ENCODE data around the gene PRKCB.
A peak's percentile ranks its signal among the peaks of the same experiment; 100 is the strongest.

The PRKCB gene

GRCh38 chr16:23824909-23825308 is 10.9 kb upstream of the PRKCB start:
- Histone ChIP-seq H3K4me3 (ENCODE audit: low read length, poor library complexity, severe bottlenecking) (no peak overlapping the region), H3K9ac (ENCODE audit: low read depth, low read length, poor library complexity, severe bottlenecking) (no peak overlapping the region), H3K4me1 (ENCODE audit: insufficient read depth, low read length, poor library complexity, severe bottlenecking) (peaks cover 24% of the 10 kb centered on the region), H3K4me2 (ENCODE audit: low read depth, low read length, poor library complexity, severe bottlenecking) (no peak overlapping the region), H4K20me1 (ENCODE audit: insufficient read depth, low read length, poor library complexity, severe bottlenecking) (no peaks in the 10 kb centered on the region), H3K36me3 (ENCODE audit: insufficient read depth, low read length) (no peaks in the 10 kb centered on the region; the same call in 1 of the 2 replicates), H3K9me3 (ENCODE audit: insufficient read depth, low read depth, low read length) (peaks cover 7% of the 10 kb centered on the region; the same call in 1 of the 2 replicates), H3K27me3 (ENCODE audit: insufficient read depth, low read length, poor library complexity, severe bottlenecking) (no peaks in the 10 kb centered on the region), H3K79me2 (ENCODE audit: insufficient read depth, low read length) (no peaks in the 10 kb centered on the region), H3K9me2 (replicated peaks; ENCODE audit: low read depth, low read length) (no peaks in the 10 kb centered on the region), H3F3A (ENCODE audit: low read depth) (no peaks in the 10 kb centered on the region; the same call in 1 of the 2 replicates), H2AFZ (ENCODE audit: low read length) (no peak overlapping the region)
- TF ChIP-seq, protein P1, sequence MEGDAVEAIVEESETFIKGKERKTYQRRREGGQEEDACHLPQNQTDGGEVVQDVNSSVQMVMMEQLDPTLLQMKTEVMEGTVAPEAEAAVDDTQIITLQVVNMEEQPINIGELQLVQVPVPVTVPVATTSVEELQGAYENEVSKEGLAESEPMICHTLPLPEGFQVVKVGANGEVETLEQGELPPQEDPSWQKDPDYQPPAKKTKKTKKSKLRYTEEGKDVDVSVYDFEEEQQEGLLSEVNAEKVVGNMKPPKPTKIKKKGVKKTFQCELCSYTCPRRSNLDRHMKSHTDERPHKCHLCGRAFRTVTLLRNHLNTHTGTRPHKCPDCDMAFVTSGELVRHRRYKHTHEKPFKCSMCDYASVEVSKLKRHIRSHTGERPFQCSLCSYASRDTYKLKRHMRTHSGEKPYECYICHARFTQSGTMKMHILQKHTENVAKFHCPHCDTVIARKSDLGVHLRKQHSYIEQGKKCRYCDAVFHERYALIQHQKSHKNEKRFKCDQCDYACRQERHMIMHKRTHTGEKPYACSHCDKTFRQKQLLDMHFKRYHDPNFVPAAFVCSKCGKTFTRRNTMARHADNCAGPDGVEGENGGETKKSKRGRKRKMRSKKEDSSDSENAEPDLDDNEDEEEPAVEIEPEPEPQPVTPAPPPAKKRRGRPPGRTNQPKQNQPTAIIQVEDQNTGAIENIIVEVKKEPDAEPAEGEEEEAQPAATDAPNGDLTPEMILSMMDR (conservative IDR thresholded peaks at IDR 0.05; ENCODE audit: low read length), result no peak
- no peak for TF ChIP-seq EZH2phosphoT487 (IDR thresholded peaks at IDR 0.05; ENCODE audit: borderline replicate concordance)

GRCh38 chr16:23826528-23827045 is 9.2 kb upstream of the PRKCB start:
- Histone ChIP-seq H3K9me2 (replicated peaks; ENCODE audit: low read depth, low read length) (no peaks in the 10 kb centered on the region), H3K4me2 (ENCODE audit: low read depth, low read length, poor library complexity, severe bottlenecking) (peak overlapping the region; percentile 72)

GRCh38 chr16:23827057-23827456 is 8.7 kb upstream of the PRKCB start:
- Histone ChIP-seq H3F3A (ENCODE audit: low read depth) (peaks cover 5% of the 10 kb centered on the region; the same call in 1 of the 2 replicates), H3K9ac (ENCODE audit: low read depth, low read length, poor library complexity, severe bottlenecking) (peak overlapping the region; percentile 43), H3K27me3 (ENCODE audit: insufficient read depth, low read length, poor library complexity, severe bottlenecking) (no peaks in the 10 kb centered on the region), H3K4me3 (ENCODE audit: low read length, poor library complexity, severe bottlenecking) (peak overlapping the region; percentile 58), H3K4me2 (ENCODE audit: low read depth, low read length, poor library complexity, severe bottlenecking) (peak overlapping the region; percentile 72), H3K9me2 (replicated peaks; ENCODE audit: low read depth, low read length) (no peaks in the 10 kb centered on the region), H3K36me3 (ENCODE audit: insufficient read depth, low read length) (no peaks in the 10 kb centered on the region; the same call in 1 of the 2 replicates), H3K79me2 (ENCODE audit: insufficient read depth, low read length) (no peaks in the 10 kb centered on the region), H4K20me1 (ENCODE audit: insufficient read depth, low read length, poor library complexity, severe bottlenecking) (no peaks in the 10 kb centered on the region), H3K4me1 (ENCODE audit: insufficient read depth, low read length, poor library complexity, severe bottlenecking) (peaks cover 24% of the 10 kb centered on the region), H3K9me3 (ENCODE audit: insufficient read depth, low read depth, low read length) (peaks cover 7% of the 10 kb centered on the region; the same call in 1 of the 2 replicates), H2AFZ (ENCODE audit: low read length) (peak overlapping the region; percentile 85)
- TF ChIP-seq, protein P1 (conservative IDR thresholded peaks at IDR 0.05; ENCODE audit: low read length), result no peak
- no peak for TF ChIP-seq EZH2phosphoT487 (IDR thresholded peaks at IDR 0.05; ENCODE audit: borderline replicate concordance)

More at GRCh38 chr16:23826528-23827045, 9.2 kb upstream of the PRKCB start:
- H4K20me1 ChIP-seq (ENCODE audit: insufficient read depth, low read length, poor library complexity, severe bottlenecking), result no peaks in the 10 kb centered on the region
- no peaks in the 10 kb centered on the region for H3K79me2 ChIP-seq (ENCODE audit: insufficient read depth, low read length)
- H3K4me3 ChIP-seq (ENCODE audit: low read length, poor library complexity, severe bottlenecking), result peak overlapping the region; percentile 58
- H3K9ac ChIP-seq (ENCODE audit: low read depth, low read length, poor library complexity, severe bottlenecking), result peak overlapping the region; percentile 43
- peaks cover 7% of the 10 kb centered on the region; the same call in 1 of the 2 replicates for H3K9me3 ChIP-seq (ENCODE audit: insufficient read depth, low read depth, low read length)
- peak overlapping the region; percentile 85 for H2AFZ ChIP-seq (ENCODE audit: low read length)
- H3K27me3 ChIP-seq (ENCODE audit: insufficient read depth, low read length, poor library complexity, severe bottlenecking), result no peaks in the 10 kb centered on the region
- peaks cover 24% of the 10 kb centered on the region for H3K4me1 ChIP-seq (ENCODE audit: insufficient read depth, low read length, poor library complexity, severe bottlenecking)
- H3F3A ChIP-seq (ENCODE audit: low read depth), result peaks cover 5% of the 10 kb centered on the region; the same call in 1 of the 2 replicates
- H3K36me3 ChIP-seq (ENCODE audit: insufficient read depth, low read length), result no peaks in the 10 kb centered on the region; the same call in 1 of the 2 replicates
- TF ChIP-seq EZH2phosphoT487 (IDR thresholded peaks at IDR 0.05; ENCODE audit: borderline replicate concordance), result no peak
- TF ChIP-seq, protein P1 (conservative IDR thresholded peaks at IDR 0.05; ENCODE audit: low read length), result no peak
